Endothelial cell of umbilical vein (primary cell): ENCODE measurements around the gene CALCA. TPM values are rescaled to one million over a fixed set of nuclear protein-coding genes. Genes with fewer than 3 reads are reported as not detected.

ENCODE experiments used
- BruUV-seq: library from RNA; stranded (reverse); fragments of 400-500 nt; replicated peaks from 2 replicates; lab custom pipeline; 2021; lab: Mats Ljungman, UMichigan
- CTCF ChIA-PET: fragments of 300-600, 350-600 bp; sonication (Branson Sonifier 250); formaldehyde crosslinking; loops from one replicate; lab custom pipeline; 2021; ENCODE audit warnings: antibody characterized with exemption, inconsistent platforms; lab: Charles Lee
- POLR2A ChIA-PET: fragments of 300-600, 350-600 bp; sonication (Branson Sonifier 250); formaldehyde crosslinking; loops from one replicate; lab custom pipeline; 2021; ENCODE audit warnings: antibody characterized with exemption, inconsistent platforms; lab: Charles Lee
- DNase-seq: peaks from one replicate; pipeline ENCODE4 v3.0.0-alpha.2; 2011; ENCODE audit warnings: low read depth, low spot score
- FAIRE-seq: peaks from 2 replicates; lab custom pipeline; 2011; peaks lifted over from hg19 to GRCh38; lab: Jason Lieb, UNC
- H2AFZ ChIP-seq: 2 replicates; pipeline ENCODE4 v1.6.0; 2012; ENCODE audit warnings: low read depth, low read length, control low read depth, inconsistent platforms
- H3K27ac ChIP-seq: 2 replicates; pipeline ENCODE4 v1.5.1; 2011; ENCODE audit warnings: low read depth, mild to moderate bottlenecking, control low read depth, low read length, moderate library complexity; ENCODE audit not compliant: insufficient read depth
- H3K27me3 ChIP-seq, 2 experiments: 2 replicates each; pipeline versions ENCODE4 v1.6.0 to v1.6.1; 2011; ENCODE audit warnings: low read length in 2 of 2, mixed read lengths in 1 of 2; ENCODE audit not compliant: control insufficient read depth in 2 of 2, insufficient read depth in 2 of 2
- H3K36me3 ChIP-seq, 2 experiments: 2 replicates in 1 of 2; 3 replicates in 1 of 2; pipeline ENCODE4 v1.5.1; 2011; ENCODE audit warnings: low read length in 2 of 2, mild to moderate bottlenecking in 1 of 2, moderate library complexity in 1 of 2; ENCODE audit not compliant: control insufficient read depth in 2 of 2, insufficient read depth in 2 of 2; ENCODE audit errors: extremely low read depth in 1 of 2
- H3K4me1 ChIP-seq: 3 replicates; pipeline ENCODE4 v1.5.1; 2011; ENCODE audit warnings: mild to moderate bottlenecking, low read length; ENCODE audit not compliant: control insufficient read depth, insufficient read depth; ENCODE audit errors: extremely low read depth
- H3K4me2 ChIP-seq: 2 replicates; pipeline ENCODE4 v1.6.1; 2011; ENCODE audit warnings: low read length, control low read depth, mixed read lengths; ENCODE audit not compliant: insufficient read depth
- H3K4me3 ChIP-seq, 3 experiments: fragments of 200-600 bp in 1 of 3; sonication (generic), shearing (Covaris generic) in 1 of 3; replicated peaks in 1 of 3; 2 replicates each; pipeline ENCODE4 v1.5.1; 2011 to 2016; ENCODE audit warnings: control low read depth in 3 of 3, low read length in 3 of 3, mild to moderate bottlenecking in 2 of 3, inconsistent platforms in 1 of 3, low read depth in 1 of 3, moderate library complexity in 1 of 3; ENCODE audit not compliant: insufficient read depth in 1 of 3
- H3K79me2 ChIP-seq: 2 replicates; pipeline ENCODE4 v1.6.0; 2012; ENCODE audit warnings: low read length, inconsistent platforms; ENCODE audit not compliant: control insufficient read depth, insufficient read depth
- H3K9ac ChIP-seq: replicated peaks from 2 replicates; pipeline ENCODE3; 2011; ENCODE audit warnings: low read length, control low read depth; ENCODE audit not compliant: insufficient read depth; ENCODE audit errors: extremely low read depth
- H3K9me1 ChIP-seq: replicated peaks from 3 replicates; pipeline ENCODE4 v1.6.0; 2011; ENCODE audit warnings: mild to moderate bottlenecking, low read length; ENCODE audit not compliant: control insufficient read depth, insufficient read depth; ENCODE audit errors: extremely low read depth
- H3K9me3 ChIP-seq: replicated peaks from 2 replicates; pipeline ENCODE4 v1.5.1; 2012; ENCODE audit warnings: low read length, inconsistent platforms; ENCODE audit not compliant: control insufficient read depth, insufficient read depth
- H4K20me1 ChIP-seq: replicated peaks from 2 replicates; pipeline ENCODE3; 2011; ENCODE audit warnings: mild to moderate bottlenecking, low read length; ENCODE audit not compliant: control insufficient read depth, insufficient read depth; ENCODE audit errors: extremely low read depth
- EZH2 ChIP-seq: IDR thresholded peaks from 2 replicates; pipeline ENCODE4 v1.6.1; 2012; ENCODE audit warnings: borderline replicate concordance, low read depth, mild to moderate bottlenecking, moderate library complexity, low read length, inconsistent platforms; ENCODE audit not compliant: severe bottlenecking
- GATA2 ChIP-seq: IDR thresholded peaks from 2 replicates; pipeline ENCODE4 v1.7.0; 2011; ENCODE audit warnings: low read depth, mild to moderate bottlenecking, moderate library complexity, mixed read lengths, low read length; ENCODE audit not compliant: insufficient read length, insufficient read depth
- MYC ChIP-seq: IDR thresholded peaks from one replicate; pipeline ENCODE4 v1.6.1; 2011; ENCODE audit warnings: mild to moderate bottlenecking, low read depth, low read length
- POLR2AphosphoS5 ChIP-seq: IDR thresholded peaks from 2 replicates; pipeline ENCODE4 v1.6.1; 2012; ENCODE audit warnings: low read depth, mild to moderate bottlenecking, control low read depth, low read length, moderate library complexity; ENCODE audit not compliant: insufficient read depth
- dilution Hi-C: fragments of 300-500 bp; cut with MboI; formaldehyde crosslinking; loops from one replicate; pipeline ENCODE4 v1.15.0; 2019; ENCODE audit warnings: low sequenced_read_pairs; ENCODE audit not compliant: extremely low pct_ligation_motif_present
- intact Hi-C: fragments of 100-400 bp; cut with micrococcal nuclease; formaldehyde crosslinking; loops from one replicate; pipeline ENCODE4 v1.10.0; 2022
- polyA plus RNA-seq, 4 experiments: library from polyadenylated mRNA; depleted of rRNA in 3 of 4; stranded (reverse) in 3 of 4; unstranded in 1 of 4; fragments of >200 nt; gene quantifications; 2 replicates each; pipeline versions ENCODE4 v1.2.1 to v1.2.3, GENCODE V29; 2011 to 2012; ENCODE audit warnings: missing spikeins in 1 of 4
- total RNA-seq: library from RNA; stranded (reverse); gene quantifications from 2 replicates; pipeline ENCODE4 v1.2.3, GENCODE V29; 2021
- TF ChIP-seq, protein P1 (sequence below), 2 donors: IDR thresholded peaks; 1 replicate in 1 of 2; 2 replicates in 1 of 2; pipeline ENCODE4 v1.5.1; 2011; ENCODE audit warnings: low read length in 2 of 2, mild to moderate bottlenecking in 2 of 2, moderate library complexity in 2 of 2, control low read depth in 1 of 2, inconsistent platforms in 1 of 2, low read depth in 1 of 2; ENCODE audit not compliant: insufficient read depth in 1 of 2; ENCODE audit errors: extremely low read depth in 1 of 2

Gene CALCA
- total and polyA plus RNA-seq, 2 donors (not counting 3 experiments of a cell fraction or from before 2014, with no cell fraction given): not detected

DNA sequence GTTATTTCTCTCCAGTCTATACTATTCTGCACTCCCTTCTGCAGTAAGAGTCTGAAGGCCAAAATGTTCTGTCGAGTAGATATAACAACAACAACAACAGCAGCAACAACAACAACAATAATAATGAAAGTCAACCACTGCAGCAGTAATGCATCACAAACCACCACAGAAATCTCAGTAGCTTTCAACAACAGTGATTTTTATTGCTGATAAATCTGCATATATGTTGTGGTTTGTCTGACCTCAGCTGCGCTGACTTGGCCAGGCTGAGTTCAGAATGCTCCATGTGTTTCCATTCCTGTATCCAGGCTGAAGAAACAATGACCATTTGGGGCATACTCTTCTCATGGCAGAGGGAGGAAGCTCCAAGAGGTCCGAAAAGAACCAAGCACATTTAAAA lies 47.8 kb downstream of the CALCA start:
- no peak overlapping the region for H3K4me3 ChIP-seq
- TF ChIP-seq GATA2 (no peak), EZH2 (no peak), POLR2AphosphoS5 (no peak), MYC (no peak)
- TF ChIP-seq, protein P1, sequence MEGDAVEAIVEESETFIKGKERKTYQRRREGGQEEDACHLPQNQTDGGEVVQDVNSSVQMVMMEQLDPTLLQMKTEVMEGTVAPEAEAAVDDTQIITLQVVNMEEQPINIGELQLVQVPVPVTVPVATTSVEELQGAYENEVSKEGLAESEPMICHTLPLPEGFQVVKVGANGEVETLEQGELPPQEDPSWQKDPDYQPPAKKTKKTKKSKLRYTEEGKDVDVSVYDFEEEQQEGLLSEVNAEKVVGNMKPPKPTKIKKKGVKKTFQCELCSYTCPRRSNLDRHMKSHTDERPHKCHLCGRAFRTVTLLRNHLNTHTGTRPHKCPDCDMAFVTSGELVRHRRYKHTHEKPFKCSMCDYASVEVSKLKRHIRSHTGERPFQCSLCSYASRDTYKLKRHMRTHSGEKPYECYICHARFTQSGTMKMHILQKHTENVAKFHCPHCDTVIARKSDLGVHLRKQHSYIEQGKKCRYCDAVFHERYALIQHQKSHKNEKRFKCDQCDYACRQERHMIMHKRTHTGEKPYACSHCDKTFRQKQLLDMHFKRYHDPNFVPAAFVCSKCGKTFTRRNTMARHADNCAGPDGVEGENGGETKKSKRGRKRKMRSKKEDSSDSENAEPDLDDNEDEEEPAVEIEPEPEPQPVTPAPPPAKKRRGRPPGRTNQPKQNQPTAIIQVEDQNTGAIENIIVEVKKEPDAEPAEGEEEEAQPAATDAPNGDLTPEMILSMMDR (IDR thresholded peaks at IDR 0.05; ENCODE audit: extremely low read depth in 1 of 2, insufficient read depth in 1 of 2, low read depth in 1 of 2, low read length in 2 of 2): no peak
- H3K4me2 ChIP-seq: no peak overlapping the region
- H3K36me3 ChIP-seq: no peaks in the 10 kb centered on the region
- H2AFZ ChIP-seq: no peak overlapping the region
- intact Hi-C loops (no loop called here), dilution Hi-C loops (no loop called here)
- ChIA-PET CTCF (interaction anchor here (1.0 to 2.1 kb wide), 2 partner anchors 15 to 135 kb away, joined by 4 to 6 read pairs; no protein-coding TSS in a partner anchor), POLR2A (no interaction called here)
- H4K20me1 ChIP-seq: no peaks in the 10 kb centered on the region
- H3K27me3 ChIP-seq: peaks cover 0 to 3% of the 10 kb centered on the region in 2 experiments
- H3K79me2 ChIP-seq: no peaks in the 10 kb centered on the region
- no peaks in the 10 kb centered on the region for H3K9me3 ChIP-seq
- H3K4me1 ChIP-seq: no peaks in the 10 kb centered on the region
- no peak overlapping the region for H3K9ac ChIP-seq
- FAIRE-seq: no peak
- H3K9me1 ChIP-seq: no peaks in the 10 kb centered on the region
- no peak for DNase-seq
- no TSS peak for BruUV-seq
- H3K27ac ChIP-seq: no peak overlapping the region

Other genes starting within 250 kb of the CALCA start
- 8.0 and 11.6 TPM in 2 replicates for gene CYP2R1, start 80.1 kb downstream of the CALCA start, total RNA-seq
- gene CYP2R1, start 80.1 kb downstream of the CALCA start, polyA plus RNA-seq: 5.8 and 6.5 TPM in 2 replicates
- gene CALCB, start 101.2 kb upstream of the CALCA start, total RNA-seq: not detected in 2 replicates
- gene CALCB, start 101.2 kb upstream of the CALCA start, polyA plus RNA-seq: not detected in 2 replicates
- not detected in 2 replicates for gene INSC, start 142.6 kb upstream of the CALCA start, total RNA-seq
- gene INSC, start 142.6 kb upstream of the CALCA start, polyA plus RNA-seq: not detected in 2 replicates